IgD-negative memory B cell (primary cell): ENCODE results near the gene TTLL4. TPM values are rescaled to one million over a fixed set of nuclear protein-coding genes. Genes with fewer than 3 reads are reported as not detected.

Source experiments
- H3K27ac Mint-ChIP-seq, 3 donors: one replicate each; pipeline ENCODE4 v1.8.0; 2020 to 2022; ENCODE audit warnings: mild to moderate bottlenecking in 3 of 3, mixed read lengths in 3 of 3, moderate library complexity in 1 of 3
- H3K27me3 Mint-ChIP-seq: one replicate; pipeline ENCODE4 v1.8.0; 2021; ENCODE audit warnings: mixed read lengths
- H3K36me3 Mint-ChIP-seq: one replicate; pipeline ENCODE4 v1.8.0; 2020; ENCODE audit warnings: mild to moderate bottlenecking, mixed read lengths
- H3K4me1 Mint-ChIP-seq, 3 donors: one replicate each; pipeline ENCODE4 v1.8.0; 2020 to 2022; ENCODE audit warnings: mixed read lengths in 3 of 3, mild to moderate bottlenecking in 1 of 3
- H3K4me3 Mint-ChIP-seq, 4 donors: one replicate each; pipeline ENCODE4 v1.8.0; 2020 to 2022; ENCODE audit warnings: mild to moderate bottlenecking in 4 of 4, mixed read lengths in 4 of 4, moderate library complexity in 3 of 4
- H3K9me3 Mint-ChIP-seq, 3 donors: one replicate each; pipeline ENCODE4 v1.8.0; 2020 to 2021; ENCODE audit warnings: mixed read lengths in 3 of 3, mild to moderate bottlenecking in 1 of 3
- polyA plus RNA-seq: library from polyadenylated mRNA; unstranded; fragments of 300-500 nt; fragmentation: Illumina TruSeq; gene quantifications from one replicate; pipeline ENCODE4 v1.2.3, GENCODE V29; 2021

Gene TTLL4
- polyA plus RNA-seq, 1 donor from 2014 or later: 14.5 TPM

- Mint-ChIP-seq H3K36me3 (no peaks in the 10 kb centered on the region), H3K4me3 (peak overlapping the region in 1 of 4 donors; percentile 25), H3K9me3 (peaks cover 3 to 12% (median 8%) of the 10 kb centered on the region in 3 donors), H3K27me3 (peaks cover 30% of the 10 kb centered on the region), H3K27ac (no peak overlapping the region), H3K4me1 (no peaks in the 10 kb centered on the region)
These were observed 94.2 kb downstream of the TTLL4 start for GRCh38 chr2:218804817-218805216.

Other genes starting within 250 kb of the TTLL4 start
- 9.8 TPM for gene USP37, start 142.5 kb upstream of the TTLL4 start, polyA plus RNA-seq
- gene CNOT9, start 142.0 kb upstream of the TTLL4 start, polyA plus RNA-seq: 16.7 TPM
- 0.40 TPM for gene PLCD4, start 102.9 kb upstream of the TTLL4 start, polyA plus RNA-seq
- 21.1 TPM for gene ZNF142, start 51.2 kb upstream of the TTLL4 start, polyA plus RNA-seq
- 21.2 TPM for gene BCS1L, start 51.2 kb upstream of the TTLL4 start, polyA plus RNA-seq
- 23.4 TPM for gene RNF25, start 38.8 kb upstream of the TTLL4 start, polyA plus RNA-seq
- 4.8 TPM for gene STK36, start 38.7 kb upstream of the TTLL4 start, polyA plus RNA-seq
- gene CYP27A1, start 71.3 kb downstream of the TTLL4 start, polyA plus RNA-seq: 0.83 TPM
- not detected for gene PRKAG3, start 121.0 kb downstream of the TTLL4 start, polyA plus RNA-seq
- gene WNT6, start 149.0 kb downstream of the TTLL4 start, polyA plus RNA-seq: 0.86 TPM
- gene WNT10A, start 170.0 kb downstream of the TTLL4 start, polyA plus RNA-seq: 2.4 TPM
- not detected for gene CDK5R2, start 248.8 kb downstream of the TTLL4 start, polyA plus RNA-seq